SJSA1 (cell line): ENCODE data around the gene ACTR3. TPM values are rescaled to one million over a fixed set of nuclear protein-coding genes. Genes with fewer than 3 reads are reported as not detected.

Experiments
- DNase-seq, 2 experiments: peaks; one replicate each; pipeline ENCODE4 v3.0.0-alpha.2; 2015 to 2020; ENCODE audit warnings: low spot score in 2 of 2, low read depth in 1 of 2
- H3K27ac ChIP-seq: fragments of 250-450 bp; sonication (Bioruptor Pico); 2 replicates; pipeline ENCODE4 v1.5.1; 2020; ENCODE audit warnings: mild to moderate bottlenecking, moderate library complexity
- H3K27me3 ChIP-seq: fragments of 250-450 bp; sonication (Bioruptor Pico); replicated peaks from 2 replicates; pipeline ENCODE4 v1.5.1; 2020; ENCODE audit warnings: mild to moderate bottlenecking, moderate library complexity
- H3K36me3 ChIP-seq: fragments of 250-450 bp; sonication (Bioruptor Pico); 2 replicates; pipeline ENCODE4 v1.5.1; 2020; ENCODE audit warnings: mild to moderate bottlenecking
- H3K4me1 ChIP-seq: fragments of 250-450 bp; sonication (Bioruptor Pico); replicated peaks from 2 replicates; pipeline ENCODE4 v1.6.1; 2021; ENCODE audit warnings: mild to moderate bottlenecking
- H3K4me3 ChIP-seq: fragments of 250-450 bp; sonication (Bioruptor Pico); 2 replicates; pipeline ENCODE4 v1.5.1; 2020; ENCODE audit warnings: mild to moderate bottlenecking
- H3K9me3 ChIP-seq: fragments of 250-450 bp; sonication (Bioruptor Pico); replicated peaks from 2 replicates; pipeline ENCODE4 v1.5.1; 2020; ENCODE audit warnings: mild to moderate bottlenecking
- total RNA-seq: library from RNA; depleted of rRNA; stranded (reverse); fragments of >200 nt; shearing (Covaris generic); gene quantifications from 2 replicates; pipeline ENCODE4 v1.2.3, GENCODE V29; 2014

ACTR3 gene
- total RNA-seq, 1 experiment from 2014 or later, result 739 TPM

DNA sequence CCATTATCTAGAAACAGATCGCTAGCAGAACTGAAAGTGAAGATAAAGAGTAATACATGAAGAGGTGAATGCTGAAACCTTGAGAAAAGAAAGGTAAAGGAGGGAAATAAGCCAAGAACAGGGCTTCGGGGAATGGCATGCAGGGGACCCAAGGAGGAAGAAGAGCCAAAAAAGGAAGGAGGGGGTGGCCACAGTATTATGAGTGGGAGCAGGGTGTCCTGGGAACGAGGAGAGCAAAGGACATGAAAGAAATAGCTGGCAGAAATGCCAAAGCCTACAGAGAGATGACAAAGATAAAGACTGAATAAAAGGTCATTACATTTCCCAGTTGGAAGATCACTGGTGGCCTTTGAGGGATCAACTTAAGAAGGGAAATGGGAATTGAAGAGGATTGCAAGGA, 82.9 kb downstream of the ACTR3 start:
- Histone ChIP-seq H3K27ac (no peak overlapping the region), H3K4me1 (peaks cover 6% of the 10 kb centered on the region), H3K27me3 (no peaks in the 10 kb centered on the region), H3K9me3 (no peaks in the 10 kb centered on the region), H3K4me3 (no peak overlapping the region), H3K36me3 (no peaks in the 10 kb centered on the region; the same call in 1 of the 2 replicates)
- DNase-seq, result no peak

DNA sequence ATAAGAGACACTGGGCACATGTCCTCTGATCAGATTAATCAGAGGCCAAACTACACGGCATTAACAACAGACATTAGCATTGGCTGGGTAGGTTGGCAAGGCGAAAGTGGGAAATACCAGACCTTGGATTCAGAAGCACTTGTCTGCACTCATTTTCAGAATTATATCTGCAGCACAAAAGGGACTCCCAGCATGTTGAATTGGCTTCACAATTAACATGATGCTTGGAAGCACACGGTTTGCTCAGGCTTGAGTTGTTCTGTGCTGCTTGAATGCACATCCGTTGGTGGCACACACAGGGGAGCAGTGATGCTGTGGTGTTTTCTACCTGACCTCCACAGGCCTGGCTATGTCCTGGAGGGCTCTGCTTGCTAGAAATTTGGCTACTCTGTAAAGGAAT, 83.9 kb downstream of the ACTR3 start:
- Histone ChIP-seq H3K9me3 (no peaks in the 10 kb centered on the region), H3K27me3 (no peaks in the 10 kb centered on the region), H3K36me3 (no peaks in the 10 kb centered on the region; the same call in 1 of the 2 replicates), H3K4me3 (no peak overlapping the region), H3K4me1 (peaks cover 16% of the 10 kb centered on the region), H3K27ac (no peak overlapping the region)
- DNase-seq, result no peak

DNA sequence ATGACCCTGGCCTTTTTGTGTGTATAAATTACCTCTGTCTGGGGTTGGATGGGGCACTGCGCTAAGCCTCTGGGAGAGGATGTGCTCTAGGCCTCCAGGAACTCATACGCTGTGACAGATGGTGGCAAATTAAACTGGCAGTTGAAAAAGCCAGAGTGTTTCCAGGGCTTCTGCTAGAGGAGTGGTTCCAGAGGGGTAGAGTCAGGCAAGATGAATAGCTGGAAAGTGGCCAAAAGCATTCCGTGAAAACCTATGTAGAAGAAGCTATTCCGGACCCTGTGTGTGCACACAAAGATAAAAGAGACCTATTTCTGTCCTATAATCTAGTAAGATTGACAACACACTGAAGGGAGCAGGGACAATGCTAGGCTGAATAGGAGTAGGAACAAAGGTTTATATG, 84.8 kb downstream of the ACTR3 start:
- Histone ChIP-seq H3K9me3 (no peaks in the 10 kb centered on the region), H3K4me1 (peaks cover 19% of the 10 kb centered on the region), H3K27me3 (no peaks in the 10 kb centered on the region), H3K36me3 (no peaks in the 10 kb centered on the region; the same call in 1 of the 2 replicates), H3K4me3 (no peak overlapping the region), H3K27ac (no peak overlapping the region)
- DNase-seq, result no peak

DNA sequence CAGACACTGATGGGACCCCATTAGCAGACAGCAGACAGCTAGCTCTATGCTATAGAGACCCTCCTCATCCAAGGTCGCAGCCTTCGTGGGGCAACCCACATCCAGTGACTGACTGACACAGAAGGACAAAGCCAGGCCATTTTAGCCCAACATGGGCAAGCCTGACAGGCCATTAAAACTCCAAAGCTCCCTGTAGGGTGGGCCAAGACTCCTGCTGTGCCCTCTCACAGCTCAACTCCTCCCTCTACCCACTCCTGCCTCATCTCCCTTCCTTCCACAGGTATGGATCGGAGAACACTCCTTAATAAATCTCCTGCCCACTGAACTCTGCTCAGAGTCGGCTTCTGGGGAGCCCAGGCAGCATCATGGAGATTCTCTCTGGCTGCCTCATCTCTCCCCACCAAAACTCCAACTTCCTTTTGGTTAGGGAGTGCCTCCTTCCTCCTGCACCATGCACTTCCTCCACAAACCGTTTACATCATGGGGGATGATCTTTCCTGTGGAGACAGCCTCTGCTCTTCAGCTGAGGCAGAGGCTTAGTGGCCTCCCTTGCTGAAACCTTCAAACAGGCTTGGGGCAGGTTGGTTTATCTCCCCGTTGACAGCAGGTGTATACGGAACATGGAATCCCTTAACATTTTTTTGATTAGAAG, 86.5 kb downstream of the ACTR3 start:
- H3K27me3 ChIP-seq, result no peaks in the 10 kb centered on the region
- H3K9me3 ChIP-seq, result no peaks in the 10 kb centered on the region
- H3K4me1 ChIP-seq, result peaks cover 19% of the 10 kb centered on the region
- no peaks in the 10 kb centered on the region; the same call in 1 of the 2 replicates for H3K36me3 ChIP-seq
- no peak overlapping the region for H3K27ac ChIP-seq
- DNase-seq, result no peak
- H3K4me3 ChIP-seq, result no peak overlapping the region

DNA sequence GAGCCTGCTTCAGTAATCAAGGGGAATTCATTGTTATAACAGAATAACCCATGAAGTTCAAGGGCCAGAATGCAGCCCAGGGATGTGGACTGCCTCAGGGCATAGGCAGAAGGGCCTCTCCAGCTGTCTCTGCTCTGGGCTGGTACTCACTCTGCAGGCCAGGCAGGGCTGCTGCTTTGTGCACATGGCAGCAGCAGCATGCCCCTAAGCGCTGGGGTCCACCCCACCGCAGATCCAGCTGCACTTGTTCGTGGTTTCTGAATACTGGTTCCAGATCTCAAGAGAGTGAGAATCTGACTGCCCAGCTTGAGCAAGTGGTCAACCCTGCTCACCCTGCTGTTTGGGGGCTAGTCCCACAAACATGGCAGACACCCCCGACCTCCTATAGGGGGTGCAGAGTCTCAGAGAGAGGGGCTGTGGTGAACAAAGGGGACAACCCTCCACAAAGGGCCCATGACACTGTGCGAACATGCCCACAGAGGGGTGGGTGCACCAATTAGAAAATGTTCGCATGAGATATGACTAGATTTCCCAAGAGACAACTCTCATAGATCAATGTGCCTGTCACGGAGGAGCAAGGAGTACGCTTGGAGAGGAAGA, 87.3 kb downstream of the ACTR3 start:
- DNase-seq, result no peak
- H3K27ac ChIP-seq, result no peak overlapping the region

DNA sequence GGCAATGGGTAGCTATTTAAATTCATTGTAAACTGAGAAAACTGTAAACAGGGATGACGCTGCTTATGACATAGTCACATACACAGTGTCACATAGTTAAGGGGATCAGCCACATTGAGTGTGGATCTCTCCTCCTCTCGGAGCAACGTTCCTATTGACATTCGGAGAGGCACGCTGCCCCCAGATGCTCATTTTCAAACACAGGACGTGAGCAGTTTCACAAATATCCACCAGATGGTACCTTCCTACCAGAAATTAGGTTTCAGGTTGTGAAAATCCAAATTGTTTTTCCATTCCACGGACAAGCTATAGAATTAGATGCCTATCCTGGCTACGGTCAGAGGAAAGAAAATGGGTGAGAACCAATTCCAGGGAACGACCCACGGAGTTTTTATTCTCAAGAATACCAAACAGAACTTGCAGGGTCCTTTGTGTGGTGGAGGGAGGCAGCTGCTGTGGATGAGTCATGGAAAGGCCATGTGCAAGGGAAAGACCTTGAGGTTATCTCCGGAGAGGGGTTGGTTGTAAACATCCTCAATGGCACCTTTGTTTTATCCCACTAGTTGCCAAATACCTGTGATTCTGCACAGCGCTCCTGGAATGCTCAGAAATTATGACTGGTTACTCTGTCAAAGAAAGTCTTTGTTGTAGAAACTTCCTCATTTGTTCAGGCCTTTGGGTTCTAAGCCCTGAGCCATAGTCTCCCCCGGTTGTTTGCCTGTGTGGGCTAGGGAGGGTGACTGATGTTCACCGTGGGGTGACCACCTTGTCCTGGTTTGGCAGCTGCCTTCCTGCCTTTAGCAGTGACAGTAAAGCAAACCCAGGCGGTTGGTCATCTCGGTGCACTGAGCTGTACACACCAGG, 88.0 kb downstream of the ACTR3 start:
- H3K9me3 ChIP-seq, result no peaks in the 10 kb centered on the region
- no peak overlapping the region for H3K27ac ChIP-seq
- peaks cover 19% of the 10 kb centered on the region for H3K4me1 ChIP-seq
- no peaks in the 10 kb centered on the region; the same call in 1 of the 2 replicates for H3K36me3 ChIP-seq
- H3K4me3 ChIP-seq, result no peak overlapping the region
- H3K27me3 ChIP-seq, result no peaks in the 10 kb centered on the region
- DNase-seq, result peak; percentile 53 to 59

More for the DNA sequence above, 87.3 kb downstream of the ACTR3 start:
- Histone ChIP-seq H3K4me1 (peaks cover 19% of the 10 kb centered on the region), H3K36me3 (no peaks in the 10 kb centered on the region; the same call in 1 of the 2 replicates), H3K9me3 (no peaks in the 10 kb centered on the region), H3K4me3 (no peak overlapping the region), H3K27me3 (no peaks in the 10 kb centered on the region)

DNA sequence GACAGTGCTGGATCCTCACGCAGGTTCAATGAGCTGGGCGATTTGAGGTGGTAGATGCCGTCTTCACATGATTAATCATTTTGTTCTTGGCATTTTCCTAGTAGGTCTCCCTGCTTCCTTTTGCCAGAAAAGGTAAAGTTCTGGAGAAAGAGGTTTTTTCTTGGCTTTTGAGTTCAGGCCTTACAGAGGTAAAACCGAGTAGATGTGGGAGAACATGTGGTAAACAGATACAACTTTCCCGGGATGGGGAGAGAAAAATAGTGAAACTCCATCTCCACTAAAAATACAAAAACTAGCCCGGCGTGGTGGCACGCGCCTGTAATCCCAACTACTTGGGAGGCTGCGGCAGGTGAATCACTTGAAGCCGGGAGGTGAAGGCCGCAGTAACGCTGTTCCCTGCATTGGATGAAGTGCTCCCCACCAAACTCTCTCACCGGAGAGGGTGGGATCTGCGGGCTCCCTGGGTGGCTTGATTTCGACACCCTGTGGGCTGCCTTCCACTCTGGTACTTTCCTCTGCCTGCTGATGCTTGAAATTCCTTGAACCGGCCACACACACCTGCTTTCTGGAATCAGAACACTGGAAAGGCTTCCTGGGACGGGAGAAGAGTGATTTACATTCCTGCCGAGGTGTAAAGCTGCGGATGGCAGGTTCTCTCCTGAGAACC, 88.8 kb downstream of the ACTR3 start:
- H3K4me3 ChIP-seq, result no peak overlapping the region
- no peaks in the 10 kb centered on the region; the same call in 1 of the 2 replicates for H3K36me3 ChIP-seq
- peaks cover 19% of the 10 kb centered on the region for H3K4me1 ChIP-seq
- no peaks in the 10 kb centered on the region for H3K9me3 ChIP-seq
- no peaks in the 10 kb centered on the region for H3K27me3 ChIP-seq
- no peak overlapping the region for H3K27ac ChIP-seq
- DNase-seq, result no peak

DNA sequence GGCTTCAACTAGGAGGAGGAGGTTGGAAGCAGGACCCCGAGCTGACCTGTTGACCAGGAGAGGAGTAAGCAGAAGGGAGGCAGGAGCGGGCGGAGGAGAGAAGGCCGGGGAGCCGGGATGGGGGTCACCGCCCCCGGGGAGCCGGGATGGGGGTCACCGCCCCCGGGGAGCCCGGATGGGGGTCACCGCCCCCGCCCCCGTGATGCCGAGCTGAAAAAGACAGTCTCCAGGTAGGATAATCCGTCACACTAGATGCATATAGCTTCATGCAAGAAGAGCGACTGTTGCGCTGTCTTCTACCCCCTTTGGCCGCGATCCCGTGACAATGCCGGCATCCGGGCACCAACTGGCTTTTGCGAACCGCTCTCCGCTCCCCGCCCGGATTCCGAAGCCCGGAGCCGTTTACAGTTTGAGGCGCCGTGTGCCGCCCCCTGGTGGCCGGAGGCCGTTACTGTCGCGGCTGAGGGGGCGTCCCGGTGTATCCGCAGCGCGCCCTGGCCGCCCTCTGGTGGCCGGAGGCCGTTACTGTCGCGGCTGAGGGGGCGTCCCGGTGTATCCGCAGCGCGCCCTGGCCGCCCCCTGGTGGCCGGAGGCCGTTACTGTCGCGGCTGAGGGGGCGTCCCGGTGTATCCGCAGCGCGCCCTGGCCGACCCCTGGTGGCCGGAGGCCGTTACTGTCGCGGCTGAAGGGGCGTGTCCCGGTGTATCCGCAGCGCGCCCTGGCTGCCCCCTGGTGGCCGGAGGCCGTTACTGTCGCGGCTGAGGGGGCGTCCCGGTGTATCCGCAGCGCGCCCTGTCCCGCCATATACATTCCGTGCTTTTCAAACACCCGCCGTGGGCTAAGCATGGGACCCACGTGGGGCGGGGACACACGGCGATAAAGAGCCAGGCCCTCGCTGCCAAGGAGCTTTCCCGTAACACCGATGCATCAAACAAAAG, 89.6 kb downstream of the ACTR3 start:
- Histone ChIP-seq H3K9me3 (no peaks in the 10 kb centered on the region), H3K4me1 (peaks cover 19% of the 10 kb centered on the region), H3K4me3 (no peak overlapping the region), H3K27ac (no peak overlapping the region), H3K36me3 (no peaks in the 10 kb centered on the region), H3K27me3 (no peaks in the 10 kb centered on the region)
- DNase-seq, result no peak

DNA sequence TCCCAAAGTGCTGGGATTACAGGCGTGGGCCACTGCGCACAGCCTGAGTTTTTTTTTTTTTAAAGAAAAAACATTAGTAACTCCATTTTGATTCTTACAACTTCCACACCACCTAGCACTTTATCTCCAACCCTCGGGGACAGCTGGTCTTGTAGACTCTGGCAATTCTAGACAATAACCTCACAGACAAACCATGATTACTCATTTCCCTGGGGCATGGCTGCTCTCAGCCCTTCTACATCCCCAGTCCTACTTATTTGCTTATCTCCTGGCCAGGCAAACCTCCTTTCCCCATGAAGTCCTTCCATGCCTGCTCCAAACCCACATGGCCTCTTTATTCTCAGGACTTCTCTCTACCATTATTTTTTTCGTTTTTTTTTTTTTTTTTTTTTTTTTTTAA, 91.1 kb downstream of the ACTR3 start:
- Histone ChIP-seq H3K36me3 (no peaks in the 10 kb centered on the region), H3K4me3 (no peak overlapping the region), H3K27ac (no peak overlapping the region), H3K27me3 (no peaks in the 10 kb centered on the region), H3K4me1 (peaks cover 19% of the 10 kb centered on the region), H3K9me3 (no peaks in the 10 kb centered on the region)
- no peak for DNase-seq

DNA sequence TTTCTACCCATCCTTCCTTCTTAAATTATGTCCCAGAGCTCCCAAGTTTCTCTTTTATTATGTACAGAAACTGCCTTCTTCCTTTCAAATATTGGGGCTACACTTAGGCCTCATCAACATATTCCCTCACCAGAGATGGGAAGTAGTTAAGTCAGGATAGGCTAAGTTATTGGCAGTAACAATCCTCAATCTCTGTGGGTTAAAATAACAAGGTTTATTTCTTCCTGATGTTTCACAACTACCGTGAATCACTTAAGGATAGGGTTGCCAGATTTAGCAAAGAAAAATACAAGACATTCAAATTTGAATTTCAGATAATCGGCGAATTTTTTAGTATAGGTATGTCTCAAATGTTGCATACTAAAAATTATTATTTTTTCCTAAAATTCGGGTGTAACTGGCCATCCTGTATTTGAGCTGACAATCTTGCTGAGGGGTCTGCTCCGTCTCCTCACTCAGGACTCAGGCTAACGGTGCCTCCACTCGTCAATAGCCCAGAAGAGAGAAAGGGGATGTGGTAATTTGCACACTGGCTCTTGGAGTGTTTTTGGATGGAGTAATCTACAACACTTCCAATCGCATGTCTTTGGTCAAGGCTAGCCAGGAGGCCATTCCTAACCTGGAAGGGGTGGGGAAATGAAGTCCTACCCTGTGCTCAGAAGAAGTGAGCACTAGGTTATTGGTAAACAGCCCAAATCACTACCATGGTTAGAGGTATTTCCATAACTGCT, 91.7 kb downstream of the ACTR3 start:
- no peak for DNase-seq
- H3K27me3 ChIP-seq, result no peaks in the 10 kb centered on the region; the same call in 1 of the 2 replicates
- H3K9me3 ChIP-seq, result no peaks in the 10 kb centered on the region
- H3K27ac ChIP-seq, result no peak overlapping the region
- H3K4me3 ChIP-seq, result no peak overlapping the region
- no peaks in the 10 kb centered on the region for H3K36me3 ChIP-seq
- peaks cover 19% of the 10 kb centered on the region for H3K4me1 ChIP-seq

DNA sequence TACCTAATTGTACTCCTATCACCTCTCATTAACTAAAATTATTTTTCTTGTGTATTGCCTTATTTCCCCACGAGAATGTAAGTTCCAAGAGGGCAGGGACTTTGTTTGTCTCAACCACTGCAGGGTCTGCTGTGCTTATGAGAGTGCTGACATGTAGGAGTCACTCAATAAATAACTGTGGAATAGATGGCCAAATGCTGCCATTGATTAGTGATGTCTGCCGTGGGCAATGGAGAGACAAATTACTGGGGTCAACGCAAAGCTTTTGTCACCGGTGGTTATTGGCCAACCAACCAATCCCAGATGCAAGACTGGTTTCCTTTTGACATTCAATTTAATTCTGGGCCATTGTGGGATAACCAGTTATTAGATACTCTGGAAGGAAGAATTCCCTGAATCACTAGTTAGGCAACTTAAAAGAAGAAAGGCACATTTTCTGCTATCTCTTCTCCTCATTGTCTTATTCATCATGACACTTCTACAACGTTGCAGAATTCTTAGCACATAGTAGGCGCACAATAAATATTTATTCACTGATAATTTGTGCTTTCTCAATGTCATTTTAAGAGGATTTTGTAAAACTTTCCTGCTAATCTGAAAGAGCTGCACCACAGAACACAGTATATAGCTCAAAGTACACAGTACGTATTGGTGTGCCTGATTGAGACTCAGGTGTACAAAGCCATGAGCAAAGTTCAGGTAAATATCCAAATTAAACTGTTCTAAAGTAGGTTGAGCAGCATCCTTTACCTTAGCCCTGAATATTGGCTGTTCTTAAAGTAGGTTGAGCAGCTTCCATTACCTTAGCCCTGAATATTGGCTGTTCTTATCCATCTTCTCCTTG, 95.9 kb downstream of the ACTR3 start:
- Histone ChIP-seq H3K36me3 (no peaks in the 10 kb centered on the region), H3K27ac (no peak overlapping the region), H3K27me3 (no peaks in the 10 kb centered on the region; the same call in 1 of the 2 replicates), H3K4me1 (no peaks in the 10 kb centered on the region), H3K4me3 (no peak overlapping the region), H3K9me3 (no peaks in the 10 kb centered on the region; the same call in 1 of the 2 replicates)
- DNase-seq, result no peak
